ENCODE results near the gene SSTR3. TPM values are rescaled to one million over a fixed set of nuclear protein-coding genes. Genes with fewer than 3 reads are reported as not detected.
A peak's percentile ranks its signal among the peaks of the same experiment; 100 is the strongest.
"Not testable (repeated sequence)": the region's sequence is repeated elsewhere in the genome, so short reads cannot be mapped to it uniquely, and the experiment has no call there.

The SSTR3 gene
- total RNA-seq, 1 donor, result not detected

DNA sequence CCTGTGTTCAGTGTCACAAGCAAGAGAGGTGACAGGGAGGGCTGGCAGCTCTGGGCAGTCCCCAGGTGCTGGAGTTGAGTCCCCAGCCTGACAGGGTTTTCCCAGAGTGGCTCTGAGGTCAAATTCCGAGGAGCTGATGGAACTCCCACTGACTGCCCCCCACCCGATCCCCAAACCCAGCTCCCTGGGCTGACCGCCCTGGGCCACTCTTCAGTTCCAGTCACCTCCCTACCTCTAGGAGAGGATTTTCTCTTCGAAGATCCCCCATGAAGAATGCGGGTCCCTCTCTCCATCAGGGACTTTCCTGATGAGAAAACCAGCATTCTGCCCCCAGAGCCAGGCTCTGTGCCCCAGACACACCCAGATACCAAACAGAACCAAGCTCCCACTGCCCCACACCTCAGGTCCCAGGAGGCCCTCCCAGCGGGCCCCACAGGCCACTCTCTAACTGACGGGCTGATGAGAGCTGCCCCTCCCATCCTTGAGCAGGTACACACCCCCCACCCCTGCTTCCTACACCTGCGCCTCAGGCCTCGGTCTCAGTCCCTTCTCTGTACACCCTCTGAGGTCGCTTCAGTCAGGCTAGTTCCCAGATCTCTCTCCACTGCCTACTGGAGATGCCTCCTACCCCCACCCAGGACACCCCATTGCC is 43.9 kb upstream of the SSTR3 start:
- no peak for DNase-seq (ENCODE audit: low read depth)
- H3K4me3 ChIP-seq (ENCODE audit: low read depth, low read length), result no peak overlapping the region
- TF ChIP-seq CTCF (IDR thresholded peaks at IDR 0.05; ENCODE audit: insufficient read depth, low read depth, low read length), result no peak

GRCh38 chr22:37255558-37256006 is 43.3 kb upstream of the SSTR3 start:
- H3K4me3 ChIP-seq (ENCODE audit: low read depth, low read length), result no peak overlapping the region
- no peak for TF ChIP-seq CTCF (IDR thresholded peaks at IDR 0.05; ENCODE audit: insufficient read depth, low read depth, low read length)
- DNase-seq (ENCODE audit: low read depth), result no peak

DNA sequence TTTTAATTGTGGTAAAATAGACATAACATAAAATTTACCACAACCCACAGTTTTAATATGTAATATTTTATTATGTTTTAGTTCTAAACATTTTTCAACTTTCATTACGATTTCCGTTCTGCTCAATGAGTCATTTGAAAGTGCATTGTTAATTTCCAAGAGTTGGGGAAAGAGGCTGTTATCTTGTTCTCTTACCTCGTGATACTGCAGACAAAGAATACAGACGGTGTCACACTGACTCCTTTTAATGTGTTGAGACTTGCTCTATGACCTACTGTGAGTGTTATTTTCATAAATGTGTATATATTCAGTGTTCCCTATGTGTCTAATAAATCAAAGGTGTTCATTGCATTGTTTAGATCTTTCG is 42.6 kb upstream of the SSTR3 start:
- H3K4me3 ChIP-seq (ENCODE audit: low read depth, low read length), result no peak overlapping the region
- DNase-seq (ENCODE audit: low read depth), result peak; percentile 67
- TF ChIP-seq CTCF (IDR thresholded peaks at IDR 0.05; ENCODE audit: insufficient read depth, low read depth, low read length), result no peak

DNA sequence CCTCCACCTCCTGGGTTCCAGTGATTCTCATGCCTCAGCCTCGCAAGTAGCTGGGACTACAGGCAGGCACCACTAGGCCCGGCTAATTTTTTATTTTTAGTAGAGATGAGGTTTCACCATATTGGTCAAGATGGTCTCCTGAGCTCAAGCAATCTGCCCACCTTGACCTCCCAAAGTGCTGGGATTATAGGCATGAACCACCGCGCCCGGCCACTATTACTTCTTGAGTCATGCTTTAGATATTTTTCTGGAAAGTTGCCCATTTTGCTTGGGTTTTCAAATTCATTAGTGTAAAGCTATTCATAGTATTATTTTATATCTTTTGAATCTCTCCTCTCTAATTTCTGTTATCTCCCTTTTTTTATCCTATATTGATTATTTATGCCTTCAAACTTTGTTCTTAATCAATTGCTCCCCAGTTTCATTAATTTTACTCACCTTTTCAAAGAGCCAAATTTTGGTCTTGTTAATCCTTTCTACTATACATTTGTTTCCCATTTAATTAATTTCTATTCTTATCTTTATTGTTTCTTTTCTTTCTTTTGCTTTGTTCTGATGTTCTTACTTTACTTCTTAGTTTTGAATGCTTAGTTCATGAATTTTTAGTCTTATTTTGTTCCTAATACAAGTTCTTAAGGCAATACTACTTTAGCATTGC is 42.1 kb upstream of the SSTR3 start:
- no peak for TF ChIP-seq CTCF (IDR thresholded peaks at IDR 0.05; ENCODE audit: insufficient read depth, low read depth, low read length)
- peak; percentile 71 for DNase-seq (ENCODE audit: low read depth)
- H3K4me3 ChIP-seq (ENCODE audit: low read depth, low read length), result no peak overlapping the region

- no peak for DNase-seq (ENCODE audit: low read depth)
- TF ChIP-seq CTCF (IDR thresholded peaks at IDR 0.05; ENCODE audit: insufficient read depth, low read depth, low read length), result no peak
- H3K4me3 ChIP-seq (ENCODE audit: low read depth, low read length), result no peak overlapping the region
Observed at GRCh38 chr22:37253126-37253660, 40.9 kb upstream of the SSTR3 start.

DNA sequence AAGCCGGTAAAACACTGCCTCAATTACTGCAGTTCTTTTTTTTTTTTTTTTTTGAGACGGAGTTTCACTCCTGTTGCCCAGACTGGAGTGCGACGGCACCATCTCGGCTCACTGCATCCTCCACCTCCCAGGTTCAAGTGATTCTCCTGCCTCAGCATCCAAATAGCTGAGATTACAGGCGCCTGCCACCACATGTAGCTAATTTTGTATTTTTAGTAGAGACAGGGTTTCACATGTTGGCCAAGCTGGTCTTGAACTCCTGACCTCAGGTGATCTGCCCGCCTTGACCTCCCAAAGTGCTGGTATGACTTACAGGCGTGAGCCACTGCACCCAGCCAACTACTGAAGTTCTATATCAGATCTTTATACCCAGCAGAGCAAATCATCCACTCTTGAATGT is 39.6 kb upstream of the SSTR3 start:
- not testable (repeated sequence) for H3K4me3 ChIP-seq (ENCODE audit: low read depth, low read length); DNase-seq (ENCODE audit: low read depth)

GRCh38 chr22:37249986-37250385 is 37.7 kb upstream of the SSTR3 start:
- no peak for DNase-seq (ENCODE audit: low read depth)
- no peak for TF ChIP-seq CTCF (IDR thresholded peaks at IDR 0.05; ENCODE audit: insufficient read depth, low read depth, low read length)
- H3K4me3 ChIP-seq (ENCODE audit: low read depth, low read length), result no peak overlapping the region

All from fibroblast of villous mesenchyme (primary cell).